H9 (cell line): ENCODE results near the gene LRMDA. TPM values are rescaled to one million over a fixed set of nuclear protein-coding genes. Genes with fewer than 3 reads are reported as not detected.

Source experiments
- DNase-seq: peaks from one replicate; pipeline ENCODE4 v3.0.0-alpha.2; 2017
- H2AFZ ChIP-seq: one replicate; pipeline ENCODE4 v1.6.1; 2013; ENCODE audit warnings: mild to moderate bottlenecking, low read length, control low read depth, moderate library complexity
- H2AK5ac ChIP-seq: 2 replicates; pipeline ENCODE4 v1.6.1; 2013; ENCODE audit warnings: low read length, control low read depth, mixed read lengths; ENCODE audit not compliant: insufficient read length
- H2BK120ac ChIP-seq: one replicate; pipeline ENCODE4 v1.6.1; 2013; ENCODE audit warnings: low read depth, mild to moderate bottlenecking, low read length, control low read depth, inconsistent platforms; ENCODE audit not compliant: poor library complexity, severe bottlenecking
- H2BK12ac ChIP-seq: 2 replicates; pipeline ENCODE4 v1.6.1; 2013; ENCODE audit warnings: low read length, control low read depth, mixed read lengths, low read depth; ENCODE audit not compliant: insufficient read length
- H2BK15ac ChIP-seq: 2 replicates; pipeline ENCODE4 v1.6.1; 2013; ENCODE audit warnings: low read depth, low read length, control low read depth
- H2BK20ac ChIP-seq: one replicate; pipeline ENCODE4 v1.6.1; 2013; ENCODE audit warnings: low read depth, mild to moderate bottlenecking, low read length, control low read depth, inconsistent platforms; ENCODE audit not compliant: poor library complexity, severe bottlenecking
- H2BK5ac ChIP-seq: 2 replicates; pipeline ENCODE4 v1.6.1; 2013; ENCODE audit warnings: low read length, control low read depth, mixed read lengths; ENCODE audit not compliant: insufficient read length
- H3K14ac ChIP-seq: 2 replicates; pipeline ENCODE4 v1.6.1; 2013; ENCODE audit warnings: low read length, control low read depth; ENCODE audit not compliant: insufficient read depth
- H3K18ac ChIP-seq: 2 replicates; pipeline ENCODE4 v1.6.1; 2013; ENCODE audit warnings: low read depth, mild to moderate bottlenecking, mixed read lengths, low read length, control low read depth; ENCODE audit not compliant: insufficient read length
- H3K23ac ChIP-seq: 2 replicates; pipeline ENCODE4 v1.6.1; 2013; ENCODE audit warnings: low read length, control low read depth, mixed read lengths, low read depth; ENCODE audit not compliant: insufficient read length
- H3K23me2 ChIP-seq: 2 replicates; pipeline ENCODE4 v1.6.1; 2013; ENCODE audit warnings: low read depth, mild to moderate bottlenecking, mixed read lengths, low read length, control low read depth; ENCODE audit not compliant: insufficient read length, poor library complexity, severe bottlenecking
- H3K27ac ChIP-seq: 2 replicates; pipeline ENCODE4 v1.5.1; 2013; ENCODE audit warnings: low read length, control low read depth, mixed read lengths, low read depth; ENCODE audit not compliant: insufficient read length
- H3K27me3 ChIP-seq: 2 replicates; pipeline ENCODE4 v1.6.1; 2013; ENCODE audit warnings: low read length, control low read depth, inconsistent platforms; ENCODE audit not compliant: insufficient read depth
- H3K4ac ChIP-seq: 2 replicates; pipeline ENCODE4 v1.6.1; 2013; ENCODE audit warnings: low read depth, mild to moderate bottlenecking, control low read depth, inconsistent platforms, low read length, moderate library complexity
- H3K4me1 ChIP-seq: 2 replicates; pipeline ENCODE4 v1.6.1; 2013; ENCODE audit warnings: low read length, control low read depth, inconsistent platforms; ENCODE audit not compliant: insufficient read depth
- H3K4me2 ChIP-seq: 2 replicates; pipeline ENCODE4 v1.6.1; 2013; ENCODE audit warnings: low read length, control low read depth, mixed read lengths; ENCODE audit not compliant: insufficient read length, insufficient read depth
- H3K56ac ChIP-seq: 2 replicates; pipeline ENCODE4 v1.6.1; 2013; ENCODE audit warnings: low read depth, mild to moderate bottlenecking, mixed read lengths, low read length, control low read depth; ENCODE audit not compliant: insufficient read length
- H3K79me1 ChIP-seq: 2 replicates; pipeline ENCODE4 v1.6.1; 2013; ENCODE audit warnings: low read depth, mild to moderate bottlenecking, moderate library complexity, low read length, control low read depth, inconsistent platforms; ENCODE audit not compliant: insufficient read depth, poor library complexity, severe bottlenecking
- H3K79me2 ChIP-seq: 2 replicates; pipeline ENCODE4 v1.6.1; 2013; ENCODE audit warnings: low read length, control low read depth, inconsistent platforms; ENCODE audit not compliant: insufficient read depth
- H3K9ac ChIP-seq: 2 replicates; pipeline ENCODE4 v1.6.1; 2013; ENCODE audit warnings: low read length, control low read depth, mixed read lengths; ENCODE audit not compliant: insufficient read length; ENCODE audit errors: extremely low read depth
- H3K9me3 ChIP-seq: one replicate; pipeline ENCODE4 v1.6.1; 2013; ENCODE audit warnings: low read depth, low read length, inconsistent platforms; ENCODE audit not compliant: control insufficient read depth
- H3T11ph ChIP-seq: one replicate; pipeline ENCODE4 v1.6.1; 2013; ENCODE audit warnings: mild to moderate bottlenecking, low read length, control low read depth, inconsistent platforms
- H4K20me1 ChIP-seq: one replicate; pipeline ENCODE4 v1.6.1; 2013; ENCODE audit not compliant: control insufficient read depth, insufficient read length, insufficient read depth
- H4K5ac ChIP-seq: 2 replicates; pipeline ENCODE4 v1.6.1; 2013; ENCODE audit warnings: low read depth, mild to moderate bottlenecking, mixed read lengths, low read length, control low read depth; ENCODE audit not compliant: insufficient read length
- H4K8ac ChIP-seq: replicated peaks from 2 replicates; pipeline ENCODE4 v1.6.1; 2013; ENCODE audit warnings: low read length, control low read depth, mixed read lengths, low read depth; ENCODE audit not compliant: insufficient read length
- H4K91ac ChIP-seq: 2 replicates; pipeline ENCODE4 v1.6.1; 2013; ENCODE audit warnings: low read depth, mild to moderate bottlenecking, moderate library complexity, mixed read lengths, low read length, control low read depth; ENCODE audit not compliant: insufficient read length
- H3K27ac Mint-ChIP-seq, 3 experiments: 2 replicates in 2 of 3; 3 replicates in 1 of 3; pipeline ENCODE4 v1.8.0; 2020 to 2021; ENCODE audit warnings: mixed read lengths in 3 of 3, mild to moderate bottlenecking in 1 of 3, moderate library complexity in 1 of 3
- H3K27me3 Mint-ChIP-seq: 2 replicates; pipeline ENCODE4 v1.8.0; 2021; ENCODE audit warnings: low read depth, mild to moderate bottlenecking, moderate library complexity, mixed read lengths
- H3K36me3 Mint-ChIP-seq, 3 experiments: 2 replicates in 2 of 3; 3 replicates in 1 of 3; pipeline ENCODE4 v1.8.0; 2020 to 2021; ENCODE audit warnings: low read depth in 3 of 3, mixed read lengths in 3 of 3; ENCODE audit not compliant: insufficient read depth in 1 of 3
- H3K4me1 Mint-ChIP-seq, 2 experiments: 2 replicates each; pipeline ENCODE4 v1.8.0; 2020; ENCODE audit warnings: mixed read lengths in 2 of 2
- H3K4me3 Mint-ChIP-seq, 2 experiments: 2 replicates in 1 of 2; 3 replicates in 1 of 2; pipeline ENCODE4 v1.8.0; 2020 to 2021; ENCODE audit warnings: mild to moderate bottlenecking in 2 of 2, mixed read lengths in 2 of 2, moderate library complexity in 1 of 2
- H3K9me3 Mint-ChIP-seq, 2 experiments: 2 replicates in 1 of 2; 3 replicates in 1 of 2; pipeline ENCODE4 v1.8.0; 2020; ENCODE audit warnings: mild to moderate bottlenecking in 2 of 2, mixed read lengths in 2 of 2, moderate library complexity in 1 of 2
- WGBS: extraction: QIAGEN DNeasy Blood & Tissue Kit; methylation state at CpG from one replicate; pipeline ENCODE4 v1.1.7; 2013; ENCODE audit warnings: missing lambda C conversion rate, low lambda C conversion rate, mixed read lengths; ENCODE audit not compliant: insufficient read length; ENCODE audit errors: extremely low coverage; 5-methylcytosine and 5-hydroxymethylcytosine counted together
- total RNA-seq: library from RNA; stranded (reverse); gene quantifications from 2 replicates; pipeline ENCODE4 v1.2.1, GENCODE V29; 2021
- TF ChIP-seq, protein P1 (sequence below): fragments of 200-600 bp; sonication (generic); conservative IDR thresholded peaks from 3 replicates; pipeline ENCODE4 v1.8.0; 2021; ENCODE audit warnings: antibody characterized with exemption, mild to moderate bottlenecking

LRMDA gene
- total RNA-seq, 1 experiment from 2014 or later = 1.8 TPM

DNA sequence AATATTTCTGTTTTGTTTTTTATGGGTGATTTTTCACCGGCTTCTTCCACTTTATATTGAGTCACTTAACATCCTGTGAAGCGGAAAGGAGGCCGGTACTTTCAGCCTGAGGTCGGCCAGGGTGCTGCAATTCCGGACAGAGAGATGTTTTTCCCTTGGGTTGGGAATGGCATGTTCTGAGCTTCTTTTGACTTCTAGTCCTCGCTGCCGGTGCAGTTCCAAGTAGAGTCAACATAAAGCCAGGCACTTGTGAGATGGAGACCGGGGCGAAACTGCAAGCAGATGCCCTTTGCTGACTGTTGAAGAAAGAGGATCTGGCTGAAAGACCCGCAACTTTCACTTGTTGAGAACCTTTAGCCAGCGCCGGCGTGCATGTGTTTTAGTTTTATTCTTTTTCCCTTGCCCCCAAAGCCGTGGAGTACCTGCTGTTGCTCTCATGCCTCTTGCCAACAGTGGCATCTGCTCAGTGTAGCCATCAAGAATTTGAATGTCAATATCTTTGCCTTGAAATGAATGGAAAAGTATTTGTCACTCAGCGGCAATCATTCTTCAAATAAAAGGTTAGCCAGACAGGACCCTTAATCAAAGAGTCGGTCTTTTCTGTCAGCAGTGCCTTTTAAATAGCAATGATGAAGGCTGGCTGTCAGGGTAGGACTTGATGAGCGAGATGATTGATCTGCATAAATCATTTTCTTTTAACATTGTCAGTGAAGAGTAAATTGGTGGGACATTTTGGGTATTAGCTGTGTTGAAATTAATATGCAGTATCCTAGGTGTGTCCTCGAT is 351.2 kb downstream of the LRMDA start:
- Histone ChIP-seq H2BK12ac (no peak overlapping the region), H3K9ac (no peak overlapping the region), H3K14ac (no peak overlapping the region), H2BK15ac (no peak overlapping the region), H4K8ac (no peak overlapping the region), H2AK5ac (no peak overlapping the region), H3K27me3 (no peaks in the 10 kb centered on the region), H2AFZ (no peak overlapping the region), H2BK120ac (no peak overlapping the region), H3K4me2 (no peak overlapping the region), H3K23ac (no peak overlapping the region), H3K4me1 (0 out of 2 replicates have a peak, but pooled peaks cover 7% of the 10 kb centered on the region), H3K79me1 (no peaks in the 10 kb centered on the region), H3K9me3 (no peaks in the 10 kb centered on the region), H3T11ph (no peak overlapping the region), H4K91ac (no peak overlapping the region), H3K56ac (no peak overlapping the region), H3K4ac (no peak overlapping the region), H3K23me2 (no peaks in the 10 kb centered on the region), H2BK5ac (no peak overlapping the region), H3K27ac (no peak overlapping the region), H2BK20ac (no peak overlapping the region), H4K20me1 (no peaks in the 10 kb centered on the region), H4K5ac (no peak overlapping the region), H3K79me2 (no peaks in the 10 kb centered on the region), H3K18ac (no peak overlapping the region)
- peaks cover 23 to 27% of the 10 kb centered on the region in 2 experiments for H3K4me1 Mint-ChIP-seq
- no peak for DNase-seq
- peak overlapping the region in 1 of 3 experiments; percentile 7; a peak in 1 of 7 replicates for H3K27ac Mint-ChIP-seq
- no peaks in the 10 kb centered on the region for H3K36me3 Mint-ChIP-seq
- H3K9me3 Mint-ChIP-seq = no peaks in the 10 kb centered on the region; a peak in 1 of 5 replicates
- no CpG with 5 or more reads among the region's 18 CpGs for WGBS
- TF ChIP-seq, protein P1, sequence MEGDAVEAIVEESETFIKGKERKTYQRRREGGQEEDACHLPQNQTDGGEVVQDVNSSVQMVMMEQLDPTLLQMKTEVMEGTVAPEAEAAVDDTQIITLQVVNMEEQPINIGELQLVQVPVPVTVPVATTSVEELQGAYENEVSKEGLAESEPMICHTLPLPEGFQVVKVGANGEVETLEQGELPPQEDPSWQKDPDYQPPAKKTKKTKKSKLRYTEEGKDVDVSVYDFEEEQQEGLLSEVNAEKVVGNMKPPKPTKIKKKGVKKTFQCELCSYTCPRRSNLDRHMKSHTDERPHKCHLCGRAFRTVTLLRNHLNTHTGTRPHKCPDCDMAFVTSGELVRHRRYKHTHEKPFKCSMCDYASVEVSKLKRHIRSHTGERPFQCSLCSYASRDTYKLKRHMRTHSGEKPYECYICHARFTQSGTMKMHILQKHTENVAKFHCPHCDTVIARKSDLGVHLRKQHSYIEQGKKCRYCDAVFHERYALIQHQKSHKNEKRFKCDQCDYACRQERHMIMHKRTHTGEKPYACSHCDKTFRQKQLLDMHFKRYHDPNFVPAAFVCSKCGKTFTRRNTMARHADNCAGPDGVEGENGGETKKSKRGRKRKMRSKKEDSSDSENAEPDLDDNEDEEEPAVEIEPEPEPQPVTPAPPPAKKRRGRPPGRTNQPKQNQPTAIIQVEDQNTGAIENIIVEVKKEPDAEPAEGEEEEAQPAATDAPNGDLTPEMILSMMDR = no peak
- no peak overlapping the region for H3K4me3 Mint-ChIP-seq
- peaks cover 1% of the 10 kb centered on the region for H3K27me3 Mint-ChIP-seq
